Panc1 (cell line): Measurements from ENCODE around the gene SIGLECL1. TPM values are rescaled to one million over a fixed set of nuclear protein-coding genes. Genes with fewer than 3 reads are reported as not detected.

Source experiments
- ATAC-seq: fragments of 200-7000 bp; cut with Tn5 transposase; 2 replicates; pipeline ENCODE4 v1.9.1; 2020; ENCODE audit warnings: mild to moderate bottlenecking, moderate library complexity
- BruUV-seq: library from RNA; stranded (reverse); fragments of 400-500 nt; replicated peaks from 2 replicates; lab custom pipeline; 2021; lab: Mats Ljungman, UMichigan
- CTCF ChIA-PET: fragments of 300-600 bp; sonication (Branson Sonifier 250); formaldehyde crosslinking; loops from one replicate; lab custom pipeline; 2022; ENCODE audit warnings: antibody characterized with exemption; lab: Charles Lee
- POLR2A ChIA-PET: fragments of 300-600 bp; sonication (Branson Sonifier 250); formaldehyde crosslinking; loops from one replicate; lab custom pipeline; 2022; ENCODE audit warnings: antibody characterized with exemption; lab: Charles Lee
- DNase-seq: peaks from one replicate; pipeline ENCODE4 v3.0.0-alpha.2; 2010; ENCODE audit warnings: low read depth, low spot score
- H3K27ac ChIP-seq: 2 replicates; pipeline ENCODE4 v1.5.1; 2011; ENCODE audit warnings: mild to moderate bottlenecking, low read length, inconsistent platforms
- H3K27me3 ChIP-seq: fragments of 200-500 bp; sonication (Bioruptor generic); 2 replicates; pipeline ENCODE4 v1.6.0; 2014; ENCODE audit warnings: low read length, inconsistent platforms; ENCODE audit not compliant: control insufficient read depth, insufficient read depth
- H3K36me3 ChIP-seq: fragments of 200-500 bp; sonication (Bioruptor generic); 2 replicates; pipeline ENCODE4 v1.5.1; 2014; ENCODE audit warnings: inconsistent platforms, mild to moderate bottlenecking, low read length, moderate library complexity; ENCODE audit not compliant: control insufficient read depth, insufficient read depth
- H3K4me1 ChIP-seq: 2 replicates; pipeline ENCODE4 v1.5.1; 2011; ENCODE audit warnings: inconsistent platforms, mild to moderate bottlenecking, low read length, moderate library complexity; ENCODE audit not compliant: control insufficient read depth, insufficient read depth
- H3K4me3 ChIP-seq, 2 experiments: 2 replicates each; pipeline ENCODE4 v1.5.1; 2011 to 2012; ENCODE audit warnings: low read depth in 2 of 2, low read length in 2 of 2, mild to moderate bottlenecking in 2 of 2, inconsistent platforms in 1 of 2, moderate library complexity in 1 of 2
- H3K9me3 ChIP-seq: fragments of 200-500 bp; sonication (Bioruptor generic); 2 replicates; pipeline ENCODE4 v1.5.1; 2014; ENCODE audit warnings: low read depth, mild to moderate bottlenecking, inconsistent platforms, low read length, moderate library complexity; ENCODE audit not compliant: control insufficient read depth, insufficient read depth
- CTCF ChIP-seq: fragments of 450-650 bp; IDR thresholded peaks from 2 replicates; pipeline ENCODE4 v1.5.1; 2017; ENCODE audit warnings: mild to moderate bottlenecking
- POLR2AphosphoS5 ChIP-seq: IDR thresholded peaks from 2 replicates; pipeline ENCODE4 v1.6.1; 2012; ENCODE audit warnings: mild to moderate bottlenecking, low read depth, low read length, moderate library complexity
- REST ChIP-seq, 2 experiments: IDR thresholded peaks; 2 replicates each; pipeline ENCODE4 v1.6.1; 2011 to 2012; ENCODE audit warnings: low read depth in 2 of 2, control low read depth in 1 of 2, low read length in 1 of 2, mild to moderate bottlenecking in 1 of 2, moderate library complexity in 1 of 2; ENCODE audit not compliant: insufficient read depth in 1 of 2
- SIN3A ChIP-seq: IDR thresholded peaks from 2 replicates; pipeline ENCODE4 v1.6.1; 2012; ENCODE audit warnings: low read depth, mild to moderate bottlenecking, low read length, moderate library complexity, borderline replicate concordance; ENCODE audit not compliant: insufficient read depth
- TCF7L2 ChIP-seq: IDR thresholded peaks from 2 replicates; pipeline ENCODE4 v1.6.1; 2011; ENCODE audit warnings: mild to moderate bottlenecking, low read depth, low read length, inconsistent platforms
- in situ Hi-C: cut with HindIII; loops from 2 replicates; pipeline ENCODE4 v1.10.0; 2016; ENCODE audit warnings: low sequenced_read_pairs, low pct_unique_long_range_greater_than_20kb
- intact Hi-C: fragments of 100-400 bp; cut with micrococcal nuclease; formaldehyde crosslinking; loops from one replicate; pipeline ENCODE4 v1.10.0; 2022; ENCODE audit not compliant: unreplicated experiment
- total RNA-seq: library from RNA; stranded (reverse); gene quantifications from one replicate; pipeline ENCODE4 v1.2.1, GENCODE V29; 2021; ENCODE audit not compliant: unreplicated experiment

The SIGLECL1 gene
- total RNA-seq, 1 experiment from 2014 or later, result not detected

GRCh38 chr19:51240866-51241265 is 10.0 kb upstream of the SIGLECL1 start:
- POLR2A ChIA-PET, result no interaction called here
- no peak overlapping the region for H3K27ac ChIP-seq
- TF ChIP-seq POLR2AphosphoS5 (no peak), TCF7L2 (no peak), SIN3A (no peak)
- H3K4me3 ChIP-seq, result no peak overlapping the region
- in situ Hi-C loops (no loop called here), intact Hi-C loops (no loop called here)
- CTCF ChIA-PET, result no interaction called here
- H3K9me3 ChIP-seq, result no peaks in the 10 kb centered on the region
- H3K4me1 ChIP-seq, result no peaks in the 10 kb centered on the region
- BruUV-seq, result no TSS peak
- no peak for ATAC-seq
- no peak for DNase-seq
- H3K27me3 ChIP-seq, result peaks cover 4% of the 10 kb centered on the region; the same call in 1 of the 2 replicates
- no peaks in the 10 kb centered on the region for H3K36me3 ChIP-seq

GRCh38 chr19:51242881-51243630 is 7.8 kb upstream of the SIGLECL1 start:
- TF ChIP-seq SIN3A (no peak), POLR2AphosphoS5 (no peak), REST (IDR thresholded peaks at IDR 0.05; ENCODE audit: insufficient read depth in 1 of 2, low read depth in 2 of 2, low read length in 1 of 2) (no peak), CTCF (no peak), TCF7L2 (no peak)
- ATAC-seq, result no peak
- POLR2A ChIA-PET, result no interaction called here
- Histone ChIP-seq H3K4me1 (no peaks in the 10 kb centered on the region), H3K4me3 (no peak overlapping the region), H3K27me3 (no peaks in the 10 kb centered on the region; the same call in 1 of the 2 replicates), H3K36me3 (no peaks in the 10 kb centered on the region), H3K9me3 (no peaks in the 10 kb centered on the region), H3K27ac (no peak overlapping the region)
- intact Hi-C loops (no loop called here), in situ Hi-C loops (no loop called here)
- DNase-seq, result no peak
- BruUV-seq, result no TSS peak
- CTCF ChIA-PET, result no interaction called here

GRCh38 chr19:51246164-51246552 is 4.7 kb upstream of the SIGLECL1 start:
- POLR2A ChIA-PET, result no interaction called here
- ATAC-seq (no peak), DNase-seq (no peak)
- CTCF ChIA-PET, result no interaction called here
- no TSS peak for BruUV-seq
- Histone ChIP-seq H3K9me3 (no peaks in the 10 kb centered on the region), H3K4me3 (no peak overlapping the region), H3K36me3 (no peaks in the 10 kb centered on the region), H3K27ac (no peak overlapping the region), H3K4me1 (no peaks in the 10 kb centered on the region), H3K27me3 (no peaks in the 10 kb centered on the region; the same call in 1 of the 2 replicates)
- intact Hi-C loops, result no loop called here
- no peak for TF ChIP-seq POLR2AphosphoS5
- TF ChIP-seq TCF7L2, result no peak
- TF ChIP-seq REST (IDR thresholded peaks at IDR 0.05; ENCODE audit: insufficient read depth in 1 of 2, low read depth in 2 of 2, low read length in 1 of 2), result no peak
- no peak for TF ChIP-seq SIN3A
- TF ChIP-seq CTCF, result no peak
- in situ Hi-C loops, result no loop called here
